Spleen (tissue), 11 donors: ENCODE results near the gene CTDSPL. TPM values are rescaled to one million over a fixed set of nuclear protein-coding genes. Genes with fewer than 3 reads are reported as not detected.

Source experiments
- DNase-seq: peaks from one replicate; pipeline ENCODE4 v3.0.0-alpha.2; 2020
- H3K27ac ChIP-seq, 8 donors: fragments of 200-600 bp; sonication (generic) in 7 of 8; 1 replicate in 4 of 8; 2 replicates in 4 of 8; pipeline versions ENCODE4 v1.5.0 to v1.8.0; 2016 to 2021; ENCODE audit warnings: inconsistent platforms in 4 of 8, mild to moderate bottlenecking in 4 of 8, moderate library complexity in 1 of 8
- H3K27me3 ChIP-seq, 7 donors: fragments of 200-600 bp; sonication (generic) in 6 of 7; replicated peaks in 1 of 7; 1 replicate in 4 of 7; 2 replicates in 3 of 7; pipeline versions ENCODE4 v1.5.0 to v1.8.0; 2016 to 2021; ENCODE audit warnings: inconsistent platforms in 3 of 7, mild to moderate bottlenecking in 1 of 7
- H3K36me3 ChIP-seq, 6 donors: fragments of 200-600 bp; sonication (generic) in 5 of 6; 1 replicate in 4 of 6; 2 replicates in 2 of 6; pipeline versions ENCODE4 v1.5.0 to v1.8.0; 2016 to 2021; ENCODE audit warnings: inconsistent platforms in 2 of 6
- H3K4me1 ChIP-seq, 6 donors: fragments of 200-600 bp; sonication (generic) in 5 of 6; 1 replicate in 3 of 6; 2 replicates in 3 of 6; pipeline versions ENCODE4 v1.5.0 to v1.8.0; 2016 to 2021; ENCODE audit warnings: inconsistent platforms in 3 of 6
- H3K4me3 ChIP-seq, 8 donors: fragments of 200-600 bp; sonication (generic) in 7 of 8; 1 replicate in 4 of 8; 2 replicates in 4 of 8; pipeline versions ENCODE4 v1.5.0 to v1.8.0; 2016 to 2021; ENCODE audit warnings: inconsistent platforms in 4 of 8, mild to moderate bottlenecking in 4 of 8, moderate library complexity in 2 of 8
- H3K9me3 ChIP-seq, 8 donors: fragments of 200-600 bp; sonication (generic) in 7 of 8; 1 replicate in 4 of 8; 2 replicates in 4 of 8; pipeline versions ENCODE4 v1.5.0 to v1.8.0; 2016 to 2021; ENCODE audit warnings: inconsistent platforms in 4 of 8
- POLR2A ChIP-seq, 3 donors: fragments of 450-650 bp; IDR thresholded peaks; one replicate each; pipeline ENCODE4 v1.5.1; 2017; ENCODE audit warnings: antibody characterized with exemption in 3 of 3, mild to moderate bottlenecking in 1 of 3
- POLR2AphosphoS5 ChIP-seq, 3 donors: sonication (generic); formaldehyde crosslinking; IDR thresholded peaks; one replicate each; pipeline ENCODE4 v1.5.1; 2017; ENCODE audit warnings: antibody characterized with exemption in 3 of 3
- WGBS, 5 donors: extraction: QIAGEN DNeasy Blood & Tissue Kit in 3 of 5; methylation state at CpG; one replicate each; pipeline versions ENCODE4 v1.1.5 to v1.1.7; 2013 to 2018; 5-methylcytosine and 5-hydroxymethylcytosine counted together
- intact Hi-C: fragments of 100-400 bp; cut with DNase I; formaldehyde crosslinking; loops from one replicate; pipeline ENCODE4 v1.15.0; 2023; ENCODE audit warnings: low total_unique reads
- polyA plus RNA-seq, 3 donors: library from polyadenylated mRNA; stranded (reverse); fragments of 200-250 nt; gene quantifications; one replicate each; pipeline ENCODE4 v1.2.1, GENCODE V29; 2013
- total RNA-seq, 7 donors: library from RNA; depleted of rRNA in 3 of 7; stranded (reverse); fragments of >200 nt in 3 of 7; fragmentation: NEBNext Ultra II Directional in 4 of 7; extraction: Animal tissue kit (Norgen Biotek cat#: 25700) in 4 of 7; gene quantifications; one replicate each; pipeline versions ENCODE4 v1.1.0 to v1.2.1, GENCODE V29; 2016 to 2021
- TF ChIP-seq, protein P1 (sequence below), 11 experiments: fragments of 200-600 bp in 7 of 11; fragments of 450-650 bp in 4 of 11; sonication (generic) in 4 of 11; IDR thresholded peaks in 8 of 11; conservative IDR thresholded peaks in 3 of 11; 1 replicate in 7 of 11; 2 replicates in 4 of 11; pipeline versions ENCODE4 v1.4.0 to v1.8.0; 2016 to 2021; ENCODE audit warnings: antibody characterized with exemption in 11 of 11, inconsistent platforms in 4 of 11, mild to moderate bottlenecking in 1 of 11
- donor health status: healthy with polysubstance abuse.
- donor health status: DM: no; HTN: no; CAD: no; lungs with moderate emphysema.
- donor health status: DM: no; HTN: no; CAD: no.
- donor health status: Bipolar disorder and iron deficiency.
- donor health status: healthy.
- donor health status: DM: no; HTN: no; CAD: no.
- donor health status: DM: yes; HTN: yes; CAD: no.

CTDSPL gene
- total and polyA plus RNA-seq, 10 donors: 3.9 to 46.0 (median 26.2) TPM

DNA sequence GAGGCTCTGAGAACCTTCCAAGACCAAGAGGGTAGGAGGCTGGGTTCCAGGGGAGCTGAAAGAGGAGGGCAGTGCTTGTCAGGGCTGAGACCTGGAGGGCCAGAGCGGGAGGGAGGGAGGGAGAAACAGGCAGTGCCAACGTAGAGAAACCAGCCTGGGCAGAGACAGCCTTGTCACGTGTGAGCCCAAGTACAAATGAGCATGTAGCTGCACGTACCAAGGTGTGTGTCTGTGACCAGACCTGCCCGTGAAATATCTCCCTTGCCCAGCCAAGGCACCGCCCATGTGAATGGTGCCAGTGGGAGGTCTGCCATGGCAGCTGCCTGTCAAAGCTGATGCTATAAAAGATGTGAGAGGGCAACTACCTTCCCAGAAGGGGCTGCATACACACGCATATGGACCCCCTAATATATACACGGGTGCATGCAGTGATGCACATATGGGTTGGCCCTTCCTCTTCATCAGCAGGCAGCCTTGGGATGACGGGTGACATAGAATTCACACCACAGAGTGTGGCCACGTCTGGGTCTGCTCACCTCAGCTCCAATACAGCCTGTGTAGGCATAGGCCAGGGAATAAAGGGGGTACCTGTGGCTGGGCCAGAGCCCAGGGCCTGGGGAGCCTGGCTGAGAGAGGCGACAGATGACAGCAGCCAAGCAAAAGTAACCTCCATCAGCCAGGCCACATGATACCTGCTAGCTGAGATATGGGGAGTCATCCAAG lies 7.8 kb upstream of the CTDSPL start:
- peak; percentile 67 for DNase-seq
- Histone ChIP-seq H3K27me3 (no peaks in the 10 kb centered on the region), H3K9me3 (no peaks in the 10 kb centered on the region), H3K4me3 (no peak overlapping the region), H3K27ac (no peak overlapping the region), H3K36me3 (peaks cover 0 to 14% (median 0%) of the 10 kb centered on the region in 6 donors), H3K4me1 (peaks cover 0 to 3% (median 0%) of the 10 kb centered on the region in 6 donors)
- TF ChIP-seq POLR2A (IDR thresholded peaks at IDR 0.05) (no peak), POLR2AphosphoS5 (IDR thresholded peaks at IDR 0.05) (no peak)
- TF ChIP-seq, protein P1, sequence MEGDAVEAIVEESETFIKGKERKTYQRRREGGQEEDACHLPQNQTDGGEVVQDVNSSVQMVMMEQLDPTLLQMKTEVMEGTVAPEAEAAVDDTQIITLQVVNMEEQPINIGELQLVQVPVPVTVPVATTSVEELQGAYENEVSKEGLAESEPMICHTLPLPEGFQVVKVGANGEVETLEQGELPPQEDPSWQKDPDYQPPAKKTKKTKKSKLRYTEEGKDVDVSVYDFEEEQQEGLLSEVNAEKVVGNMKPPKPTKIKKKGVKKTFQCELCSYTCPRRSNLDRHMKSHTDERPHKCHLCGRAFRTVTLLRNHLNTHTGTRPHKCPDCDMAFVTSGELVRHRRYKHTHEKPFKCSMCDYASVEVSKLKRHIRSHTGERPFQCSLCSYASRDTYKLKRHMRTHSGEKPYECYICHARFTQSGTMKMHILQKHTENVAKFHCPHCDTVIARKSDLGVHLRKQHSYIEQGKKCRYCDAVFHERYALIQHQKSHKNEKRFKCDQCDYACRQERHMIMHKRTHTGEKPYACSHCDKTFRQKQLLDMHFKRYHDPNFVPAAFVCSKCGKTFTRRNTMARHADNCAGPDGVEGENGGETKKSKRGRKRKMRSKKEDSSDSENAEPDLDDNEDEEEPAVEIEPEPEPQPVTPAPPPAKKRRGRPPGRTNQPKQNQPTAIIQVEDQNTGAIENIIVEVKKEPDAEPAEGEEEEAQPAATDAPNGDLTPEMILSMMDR (IDR thresholded peaks at IDR 0.05 in 8 of 11, conservative IDR thresholded peaks at IDR 0.05 in 3 of 11): no peak
- 84 to 93% (median 86%) methylated on average over 8 to 11 of the region's 11 CpGs for WGBS, 5 donors
- intact Hi-C loops: no loop called here

DNA sequence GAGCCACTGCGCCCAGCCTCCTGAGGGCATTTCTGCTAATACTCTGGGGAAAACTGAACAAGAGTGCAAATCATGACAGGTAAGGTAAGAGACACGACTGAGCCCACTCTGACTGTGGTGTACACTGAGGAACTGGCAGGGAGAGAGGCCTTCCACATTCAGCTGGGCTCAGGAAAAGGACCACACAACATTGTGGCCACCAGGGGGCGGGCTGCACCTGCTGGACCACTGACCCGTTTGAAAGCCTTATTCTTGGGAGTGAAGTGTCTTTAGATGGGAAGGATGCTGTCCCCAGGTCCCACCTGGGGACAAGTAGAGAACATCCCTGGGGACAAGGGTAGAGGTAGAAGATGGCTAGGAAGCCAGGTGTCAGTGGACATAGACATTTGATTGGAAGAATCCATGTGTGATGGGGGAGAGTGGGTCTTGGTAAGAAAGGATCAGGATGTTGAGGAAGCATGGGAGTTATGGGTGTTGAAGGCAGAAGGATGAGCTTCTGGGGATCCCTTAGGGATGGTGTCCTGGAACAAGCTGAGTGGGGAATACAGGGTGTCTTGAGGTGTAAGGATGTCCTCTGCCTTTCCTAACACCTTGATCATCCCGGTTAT lies 6.2 kb upstream of the CTDSPL start:
- peaks cover 0 to 10% (median 0%) of the 10 kb centered on the region in 7 donors for H3K27me3 ChIP-seq
- TF ChIP-seq POLR2A (IDR thresholded peaks at IDR 0.05): no peak
- TF ChIP-seq POLR2AphosphoS5 (IDR thresholded peaks at IDR 0.05): peak in 1 of 3 donors; percentile 47
- TF ChIP-seq, protein P1 (IDR thresholded peaks at IDR 0.05 in 8 of 11, conservative IDR thresholded peaks at IDR 0.05 in 3 of 11): peak; percentile 73 to 94 (median 89)
- peak; percentile 94 for DNase-seq
- intact Hi-C loops: loop anchor here (5.0 kb wide), 1 partner anchor 112 kb away; no protein-coding TSS in a partner anchor
- whole genome bisulfite sequencing, 5 donors: 32 to 35% (median 34%) methylated on average over 5 of the region's 5 CpGs
- no peak overlapping the region for H3K27ac ChIP-seq
- peaks cover 0 to 13% (median 7%) of the 10 kb centered on the region in 6 donors for H3K4me1 ChIP-seq
- peaks cover 0 to 8% (median 0%) of the 10 kb centered on the region in 6 donors for H3K36me3 ChIP-seq
- no peaks in the 10 kb centered on the region for H3K9me3 ChIP-seq
- H3K4me3 ChIP-seq: no peak overlapping the region

DNA sequence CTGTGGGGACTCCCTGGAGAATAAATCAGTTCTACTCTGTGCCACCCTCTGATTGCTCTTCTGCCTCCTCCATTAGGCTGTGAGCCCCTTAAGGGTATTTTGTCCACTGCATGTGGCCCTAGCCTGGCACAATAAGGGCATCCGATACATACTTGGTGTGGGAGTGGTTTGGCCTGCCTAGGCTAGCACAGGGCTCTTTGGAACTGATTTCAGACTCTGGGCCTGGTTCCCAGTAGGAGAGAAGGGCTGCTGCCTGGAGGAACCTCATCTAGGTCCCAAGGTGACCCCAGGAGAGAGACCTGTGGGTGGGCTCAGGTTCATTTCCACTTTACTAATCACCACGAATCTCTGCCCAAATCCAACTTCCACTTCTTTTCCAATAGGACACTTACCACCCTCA lies 5.3 kb upstream of the CTDSPL start:
- Histone ChIP-seq H3K27me3 (peaks cover 0 to 19% (median 6%) of the 10 kb centered on the region in 7 donors), H3K36me3 (no peaks in the 10 kb centered on the region), H3K27ac (no peak overlapping the region), H3K4me1 (peaks cover 4 to 22% (median 15%) of the 10 kb centered on the region in 6 donors), H3K9me3 (no peaks in the 10 kb centered on the region), H3K4me3 (no peak overlapping the region)
- TF ChIP-seq, protein P1 (IDR thresholded peaks at IDR 0.05 in 8 of 11, conservative IDR thresholded peaks at IDR 0.05 in 3 of 11): no peak
- TF ChIP-seq POLR2A (IDR thresholded peaks at IDR 0.05) (no peak), POLR2AphosphoS5 (IDR thresholded peaks at IDR 0.05) (no peak)
- intact Hi-C loops: loop anchor here (5.0 kb wide), 1 partner anchor 111 kb away; no protein-coding TSS in a partner anchor
- no peak for DNase-seq
- WGBS, 5 donors: 42 to 88% (median 75%) methylated on average over 2 of the region's 2 CpGs

DNA sequence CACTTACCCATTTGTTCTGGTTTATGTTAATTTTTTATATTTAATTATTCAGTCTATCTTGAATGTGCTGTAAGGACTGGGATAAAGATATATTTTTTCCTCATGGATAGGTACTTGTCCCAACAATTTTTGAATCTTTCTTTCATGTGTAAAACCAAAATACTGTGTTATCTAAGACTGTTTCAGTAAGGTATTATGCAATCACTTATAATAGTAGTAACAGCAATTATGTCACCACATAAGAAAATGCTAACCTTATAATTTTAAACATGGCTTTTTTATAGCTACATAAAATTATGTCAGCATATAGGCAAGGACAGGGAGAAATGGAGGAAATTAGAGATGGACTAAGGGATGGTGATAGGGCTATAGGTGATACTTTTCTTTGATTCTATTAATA lies 2.9 kb upstream of the CTDSPL start:
- TF ChIP-seq, protein P1 (IDR thresholded peaks at IDR 0.05 in 8 of 11, conservative IDR thresholded peaks at IDR 0.05 in 3 of 11): no peak
- TF ChIP-seq POLR2A (IDR thresholded peaks at IDR 0.05) (no peak), POLR2AphosphoS5 (IDR thresholded peaks at IDR 0.05) (no peak)
- Histone ChIP-seq H3K27me3 (peaks cover 0 to 39% (median 6%) of the 10 kb centered on the region in 7 donors), H3K27ac (no peak overlapping the region), H3K36me3 (no peaks in the 10 kb centered on the region), H3K4me3 (no peak overlapping the region), H3K9me3 (no peaks in the 10 kb centered on the region), H3K4me1 (peaks cover 4 to 42% (median 26%) of the 10 kb centered on the region in 6 donors)
- intact Hi-C loops: loop anchor here (5.0 kb wide), 1 partner anchor 109 kb away; no protein-coding TSS in a partner anchor
- no peak for DNase-seq
